ENCODE data around the gene GPR83.
"Not testable (repeated sequence)": the region's sequence is repeated elsewhere in the genome, so short reads cannot be mapped to it uniquely, and the experiment has no call there.

The GPR83 gene

GRCh38 chr11:94400839-94401772 is at the start of gene GPR83:
Gene GPR83, minus strand, starts transcription at chr11:94401419. Its CDS starts 172 bp downstream, at chr11:94401247.
- peak in 1 of 2 experiments; percentile 16 for DNase-seq

GRCh38 chr11:94450048-94450447 is 48.8 kb upstream of the GPR83 start:
- DNase-seq = no peak

DNA sequence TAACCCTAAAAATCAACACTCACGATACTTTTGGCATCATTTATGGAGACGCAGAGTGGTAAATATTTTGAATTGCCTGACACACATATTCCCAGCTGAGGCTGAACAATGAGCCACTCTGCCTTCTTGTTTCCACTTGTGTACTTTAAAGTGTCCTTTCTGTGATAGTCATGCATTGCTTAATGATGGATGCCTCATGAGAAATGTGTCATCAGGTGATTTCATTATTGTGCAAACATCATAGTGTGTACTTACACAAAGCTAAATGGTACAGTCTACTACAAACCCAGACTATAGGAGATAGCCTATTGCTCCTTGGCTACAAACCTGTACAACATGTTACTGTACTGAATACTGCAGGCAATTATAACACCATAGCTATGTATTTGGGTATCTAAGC is 48.2 kb upstream of the GPR83 start:
- DNase-seq = peak; percentile 1 to 62

DNA sequence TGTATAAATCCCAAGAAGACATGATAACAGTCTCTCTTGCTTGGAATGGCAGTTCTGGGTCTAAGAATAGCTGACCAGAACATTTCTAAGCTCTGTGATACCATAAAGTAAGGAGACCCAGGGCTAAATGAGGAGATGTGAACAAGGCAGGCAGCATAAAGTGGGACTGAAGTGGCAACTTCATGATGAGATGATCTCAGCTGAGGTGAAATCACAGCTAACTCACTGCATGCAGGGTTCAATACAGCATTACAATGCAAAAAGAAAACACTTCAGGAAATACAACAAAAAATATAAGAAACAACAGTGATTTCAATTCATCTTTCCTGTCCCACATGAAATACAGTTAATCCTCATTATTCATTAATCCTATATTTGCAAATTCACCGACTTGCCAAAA is 47.8 kb upstream of the GPR83 start:
- DNase-seq = no peak

DNA sequence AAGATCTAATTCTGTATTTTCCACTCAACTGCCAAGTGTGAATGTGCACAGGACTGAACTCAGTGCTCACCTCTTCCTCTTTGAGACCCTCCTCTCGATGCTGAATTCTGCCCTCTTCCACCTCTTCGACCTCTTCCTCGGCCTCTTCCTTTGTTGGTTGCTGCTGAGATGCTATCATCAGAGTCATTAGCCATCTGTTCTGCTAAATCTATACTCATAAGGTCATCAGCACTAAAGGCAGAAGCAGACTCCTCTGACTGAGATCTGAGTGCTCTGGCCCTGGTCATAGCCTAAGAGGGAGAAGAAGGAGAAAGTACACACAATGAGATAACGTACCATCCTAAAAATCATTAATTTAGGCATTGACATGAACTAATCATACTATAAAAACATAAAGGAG is 45.9 kb upstream of the GPR83 start:
- DNase-seq = no peak

DNA sequence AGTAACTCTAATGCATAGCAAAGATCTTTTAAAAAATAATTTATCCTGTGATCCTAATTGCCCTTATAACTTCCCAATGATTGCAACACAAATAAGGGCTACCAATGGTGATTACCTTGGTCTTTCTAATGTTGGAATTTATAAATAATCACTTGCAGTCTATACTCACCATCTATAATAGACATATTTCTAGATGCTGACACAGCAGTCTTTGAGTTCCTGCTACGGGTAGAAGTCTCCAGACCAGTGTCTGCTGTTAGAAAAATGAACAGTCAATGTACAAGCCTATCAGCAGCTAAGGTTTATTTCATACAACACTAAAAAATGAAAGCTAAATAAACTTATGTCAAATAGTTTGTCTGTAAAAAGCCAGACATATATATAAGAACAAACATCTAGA is 44.4 kb upstream of the GPR83 start:
- no peak for DNase-seq

- no peak for DNase-seq
Observed at GRCh38 chr11:94433049-94433448, 31.8 kb upstream of the GPR83 start.

DNA sequence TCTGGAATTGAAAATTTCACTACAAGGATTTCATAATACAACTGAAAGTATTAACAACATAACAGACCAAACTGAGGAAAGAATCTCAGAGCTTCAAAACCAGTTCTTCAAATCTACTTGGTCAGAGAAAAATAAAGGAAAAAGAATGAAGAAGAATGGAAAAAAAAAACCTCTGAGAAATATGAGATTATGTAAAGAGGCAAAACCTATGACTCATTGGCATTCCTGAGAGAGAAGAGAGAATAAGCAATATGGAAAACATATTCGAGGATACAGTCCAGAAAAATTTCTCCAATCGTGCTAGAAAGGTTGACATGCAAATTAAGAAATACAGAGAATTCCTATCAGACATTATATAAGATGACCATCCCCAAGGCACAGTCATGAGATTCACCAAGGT is 23.4 kb upstream of the GPR83 start:
- no peak for DNase-seq

DNA sequence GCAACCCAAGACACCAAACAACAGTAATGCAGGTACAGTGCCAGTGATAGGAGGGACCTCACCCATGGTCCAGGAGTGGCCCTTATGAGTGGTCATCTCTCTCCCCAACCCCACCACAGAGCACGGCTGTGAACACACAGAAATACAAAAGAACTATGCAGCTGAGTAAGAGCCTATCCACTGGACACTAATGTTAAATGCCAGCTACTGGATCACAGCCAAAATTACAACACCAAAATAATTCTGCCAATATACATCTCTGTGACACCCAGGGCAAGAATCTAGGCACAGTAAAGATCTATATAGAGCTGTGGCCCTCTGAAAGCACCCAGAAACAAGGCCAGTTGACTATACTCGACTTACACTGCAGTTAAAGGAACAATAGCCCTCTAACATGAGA is 22.8 kb upstream of the GPR83 start:
- DNase-seq = no peak

DNA sequence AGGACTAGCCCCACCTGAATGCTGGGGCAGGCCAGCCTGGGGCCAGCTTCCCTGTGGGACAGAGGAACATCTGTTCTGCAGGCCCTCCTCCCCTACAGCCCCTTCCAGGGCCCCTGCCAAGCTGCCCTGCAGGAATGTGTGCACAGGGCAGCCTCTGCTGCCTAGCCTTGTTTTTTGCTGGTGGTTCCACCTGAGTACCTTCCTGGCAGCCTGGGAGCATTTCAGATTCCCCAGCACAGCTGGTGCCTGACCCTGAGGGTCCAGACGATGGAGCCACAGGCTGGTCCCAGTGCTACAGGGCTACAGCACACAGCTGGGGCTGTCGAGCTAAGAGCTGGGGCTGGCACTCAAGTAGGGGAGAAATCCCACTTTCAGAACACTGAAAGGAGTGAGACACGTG is 22.3 kb upstream of the GPR83 start:
- DNase-seq = no peak

GRCh38 chr11:94418123-94418765 is 17.0 kb upstream of the GPR83 start:
- no peak for DNase-seq

GRCh38 chr11:94417386-94417987 is 16.3 kb upstream of the GPR83 start:
- DNase-seq = no peak

DNA sequence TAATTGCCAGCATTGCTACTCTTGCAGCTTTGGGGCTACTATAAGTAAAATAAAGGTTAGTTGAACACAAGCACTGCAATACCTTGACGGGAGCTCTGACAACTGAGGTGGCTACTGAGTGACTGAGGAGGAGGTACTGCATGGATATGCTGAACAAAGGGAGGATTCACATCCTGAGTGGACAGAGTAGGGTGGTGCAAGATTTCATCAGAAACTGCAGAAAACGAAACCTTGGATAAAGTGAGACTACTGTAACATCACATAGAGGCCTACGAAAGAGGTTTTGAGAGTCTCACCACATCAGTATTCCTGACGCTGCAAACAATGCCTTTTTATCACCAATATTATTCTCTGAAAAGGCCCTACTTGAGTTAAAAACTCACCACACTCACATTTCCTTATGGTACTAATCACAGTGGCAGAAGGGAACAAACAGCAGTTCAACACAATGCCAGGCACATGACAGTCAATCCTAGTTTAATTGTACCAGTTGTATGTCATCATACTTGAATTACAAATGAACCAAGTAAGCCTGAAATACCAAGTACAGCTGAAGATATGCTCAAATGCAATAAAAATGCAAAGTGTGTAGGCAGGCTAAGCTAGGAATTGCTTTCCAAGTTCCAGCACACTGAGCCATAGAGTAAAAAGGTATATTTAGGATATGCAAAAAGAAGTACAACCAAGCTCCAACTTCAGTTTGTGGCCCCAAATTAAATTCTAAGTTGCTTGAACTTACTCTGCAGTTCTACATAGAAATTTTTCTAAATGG is 4.0 kb upstream of the GPR83 start:
- DNase-seq = no peak

- no peak for DNase-seq
Observed at GRCh38 chr11:94402355-94402754, 1.1 kb upstream of the GPR83 start.

DNA sequence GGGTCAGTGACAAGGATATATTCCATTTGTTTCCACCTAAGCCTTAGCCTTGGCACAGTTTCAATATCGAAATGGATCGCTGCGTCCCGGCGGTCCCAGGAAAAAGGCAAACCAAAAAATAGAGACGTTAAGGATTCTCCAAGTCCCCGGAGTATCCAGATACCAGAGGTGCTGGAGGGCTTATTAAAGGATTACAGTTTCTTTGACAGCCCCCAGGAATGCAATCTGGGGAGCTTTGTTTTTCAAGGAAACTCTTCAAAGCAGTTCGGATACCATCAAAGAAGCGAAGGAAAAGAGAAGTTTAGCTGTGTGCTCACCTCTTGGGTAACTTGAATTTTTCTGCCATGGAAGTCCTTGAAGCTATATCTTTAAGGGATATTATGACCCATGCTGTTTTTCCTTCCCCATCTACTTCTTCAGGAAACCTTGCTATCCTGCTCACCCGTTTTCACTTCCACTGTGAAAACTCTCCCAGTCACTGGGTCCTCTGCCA is 600 bp upstream of the GPR83 start:
- DNase-seq = no peak

GRCh38 chr11:94400457-94400838 is 771 bp downstream of the GPR83 start:
- DNase-seq = no peak

DNA sequence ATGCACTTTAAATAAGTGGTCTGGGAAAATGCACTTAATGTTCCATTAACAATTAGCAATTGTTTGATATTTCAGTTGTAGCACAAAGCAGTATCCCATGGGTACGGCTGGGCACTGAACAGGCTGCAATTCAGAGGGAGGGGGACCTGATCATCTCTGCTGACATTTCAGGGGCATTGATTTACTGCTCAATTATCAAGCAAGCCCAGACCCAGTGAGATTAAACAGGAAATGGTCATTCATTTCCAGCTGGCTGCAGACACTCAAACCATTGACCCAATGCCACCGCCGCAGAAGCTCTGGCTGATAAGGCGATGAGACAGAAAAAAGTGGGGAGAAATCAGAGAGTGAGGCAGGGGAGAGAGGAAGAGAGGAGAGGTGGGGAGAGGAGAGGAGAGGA is 1.2 kb downstream of the GPR83 start:
- no peak for DNase-seq

GRCh38 chr11:94398101-94398500 is 3.1 kb downstream of the GPR83 start:
- no peak for DNase-seq

DNA sequence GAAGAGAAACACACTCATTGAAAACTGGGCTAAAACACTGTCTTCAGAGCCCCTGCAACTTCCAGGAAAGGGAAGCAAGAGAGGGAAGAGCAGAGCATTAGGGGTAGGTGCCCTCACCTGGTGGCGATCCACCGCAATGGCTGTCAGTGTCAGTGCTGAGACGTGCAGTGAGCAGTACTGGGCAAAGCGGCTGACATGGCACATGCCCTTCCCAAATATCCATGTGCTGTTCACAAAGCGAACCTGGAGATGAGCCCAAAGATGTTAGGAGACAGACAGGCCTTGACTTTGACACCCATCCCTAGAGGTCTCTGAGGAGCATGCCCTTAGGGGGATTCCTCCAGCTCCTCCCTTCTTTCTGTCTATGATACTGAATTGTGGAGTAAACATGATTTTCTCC is 4.9 kb downstream of the GPR83 start:
- no peak for DNase-seq

DNA sequence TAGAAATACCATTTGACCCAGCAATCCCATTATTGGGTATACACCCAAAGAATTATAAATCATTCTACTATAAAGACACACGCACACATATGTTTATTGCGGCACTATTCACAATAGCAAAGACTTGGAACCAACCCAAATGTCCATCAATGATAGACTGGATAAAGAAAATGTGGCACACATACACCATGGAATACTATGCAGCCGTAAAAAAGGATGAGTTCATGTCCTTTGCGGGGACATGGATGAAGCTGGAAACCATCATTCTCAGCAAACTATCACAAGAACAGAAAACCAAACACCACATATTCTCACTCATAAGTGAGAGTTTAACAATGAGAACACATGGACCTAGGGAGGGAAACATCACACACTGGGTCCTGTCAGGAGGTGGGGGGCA is 9.3 kb downstream of the GPR83 start:
- DNase-seq = not testable (repeated sequence)

DNA sequence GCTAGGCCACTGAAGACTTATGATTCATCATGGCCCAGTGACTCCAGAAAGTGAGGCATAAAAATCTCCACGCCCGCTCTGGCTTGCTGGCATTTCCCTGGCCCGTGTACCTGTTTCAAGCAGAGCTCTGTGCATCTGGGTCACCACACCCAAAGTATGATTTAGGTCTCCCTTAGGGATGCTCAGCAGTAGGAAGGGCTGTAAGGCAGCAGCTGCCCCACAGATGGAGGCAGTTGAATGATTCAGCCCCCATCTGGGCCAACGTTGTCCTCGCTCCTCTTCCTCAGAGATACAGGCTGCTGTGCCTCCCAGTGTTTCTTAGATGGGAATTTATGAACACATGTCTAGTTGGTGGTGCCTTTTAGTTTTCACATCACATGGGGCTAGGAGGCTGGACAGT is 21.6 kb downstream of the GPR83 start:
- no peak for DNase-seq

GRCh38 chr11:94376841-94377240 is 24.4 kb downstream of the GPR83 start:
- DNase-seq = no peak

- not testable (repeated sequence) for DNase-seq
Observed at GRCh38 chr11:94370576-94370975, 30.6 kb downstream of the GPR83 start.

Measured in NCI-H2081 (cell line).